Measurements from ENCODE around the gene DSN1. TPM values are rescaled to one million over a fixed set of nuclear protein-coding genes. Genes with fewer than 3 reads are reported as not detected.

Gene DSN1
- total and polyA plus RNA-seq, 2 of the 8 experiments (the other 6 are each of a cell fraction or from before 2014, with no cell fraction given), result 12.0 to 26.2 TPM

- TF ChIP-seq CBX5 (IDR thresholded peaks at IDR 0.05; ENCODE audit: low read depth, low read length) (no peak), BCL11A (IDR thresholded peaks at IDR 0.05; ENCODE audit: low read depth in 2 of 2, low read length in 2 of 2) (no peak), TEAD4 (IDR thresholded peaks at IDR 0.05; ENCODE audit: low read depth, low read length) (no peak)
These were observed 32.5 kb downstream of the DSN1 start (continued) for GRCh38 chr20:36741072-36741471.

All from H1 (cell line).